ENCODE data around the gene ADSS2. TPM values are rescaled to one million over a fixed set of nuclear protein-coding genes. Genes with fewer than 3 reads are reported as not detected.

The ADSS2 gene
- total RNA-seq, 1 experiment from 2014 or later: 46.2 TPM

GRCh38 chr1:244397131-244397530 lies 54.6 kb downstream of the ADSS2 start:
- Histone ChIP-seq H3K9me2 (ENCODE audit: insufficient read depth) (no peaks in the 10 kb centered on the region), H4K20me1 (ENCODE audit: insufficient read depth) (no peaks in the 10 kb centered on the region), H3K36me3 (ENCODE audit: control insufficient read depth in 1 of 2, insufficient read depth in 2 of 2, low read length in 2 of 2) (peaks cover 0 to 6% of the 10 kb centered on the region in 2 experiments; a peak in 1 of 4 replicates), H3K27me3 (ENCODE audit: insufficient read depth, low read length) (no peaks in the 10 kb centered on the region), H3K9ac (ENCODE audit: low read length) (no peak overlapping the region), H3K9me3 (ENCODE audit: control insufficient read depth in 1 of 2, insufficient read depth in 1 of 2, low read depth in 1 of 2, low read length in 2 of 2) (peaks cover 6 to 10% of the 10 kb centered on the region in 2 experiments; a peak in 3 of 4 replicates), H3K79me2 (ENCODE audit: insufficient read depth, low read length) (no peaks in the 10 kb centered on the region), H2AFZ (ENCODE audit: low read depth, low read length, poor library complexity, severe bottlenecking) (no peak overlapping the region), H3K4me1 (ENCODE audit: control insufficient read depth in 1 of 2, insufficient read depth in 2 of 2, low read length in 2 of 2) (peaks cover 0 to 8% of the 10 kb centered on the region in 2 experiments; a peak in 1 of 4 replicates), H3K4me3 (replicated peaks in 1 of 2; ENCODE audit: low read depth in 1 of 2, low read length in 2 of 2) (no peak overlapping the region), H3K27ac (ENCODE audit: low read depth, low read length) (no peak overlapping the region), H3K4me2 (ENCODE audit: low read length) (no peak overlapping the region)
- RAD21 ChIA-PET (ENCODE audit: low non-redundant PET in 1 of 2, low total read pairs in 2 of 2, uncharacterized antibody in 2 of 2, unreplicated experiment in 2 of 2): no interaction called here
- POLR2A ChIA-PET: no interaction called here
- intact Hi-C loops (cut with micrococcal nuclease): no loop called here
- CTCF ChIA-PET: no interaction called here
- BruUV-seq (replicated peaks): no TSS peak
- DNase-seq (ENCODE audit: low read depth, low spot score): no peak
- ATAC-seq: no peak
- TF ChIP-seq ZNF274 (IDR thresholded peaks at IDR 0.05; ENCODE audit: low read depth, low read length) (no peak), FOSL1 (IDR thresholded peaks at IDR 0.05; ENCODE audit: low read depth) (no peak), ZFX (IDR thresholded peaks at IDR 0.05) (no peak), SIN3A (IDR thresholded peaks at IDR 0.05; ENCODE audit: low read depth) (no peak), POLR2AphosphoS5 (IDR thresholded peaks at IDR 0.05; ENCODE audit: low read depth, low read length) (no peak), POLR2A (IDR thresholded peaks at IDR 0.05; ENCODE audit: borderline replicate concordance, extremely low read depth, insufficient read depth, insufficient read length) (no peak), JUND (IDR thresholded peaks at IDR 0.05) (no peak), ATF3 (IDR thresholded peaks at IDR 0.05) (no peak), TCF7L2 (IDR thresholded peaks at IDR 0.05; ENCODE audit: borderline replicate concordance, extremely low read depth, insufficient read depth, insufficient read length) (no peak), CTCF (IDR thresholded peaks at IDR 0.05 in 2 of 3, conservative IDR thresholded peaks at IDR 0.05 in 1 of 3; ENCODE audit: borderline replicate concordance in 1 of 3, insufficient read depth in 1 of 3, low read depth in 2 of 3, low read length in 2 of 3) (no peak), EZH2 (IDR thresholded peaks at IDR 0.05) (no peak), ZBTB33 (IDR thresholded peaks at IDR 0.05; ENCODE audit: extremely low read depth, insufficient replicate concordance, low read length) (no peak), SRF (IDR thresholded peaks at IDR 0.05; ENCODE audit: low read depth) (no peak)

All from HCT116 (cell line).